Stimulated activated naive CD8-positive, alpha-beta T cell treated with anti-CD3 and anti-CD28 coated beads, Interleukin-15, Interleukin-2, amounts not matched to agents 100 ng/mL and 50 ng/mL, for 24 hours (primary cell): ENCODE data around the gene CDH4.

Experiments used
- H3K27ac Mint-ChIP-seq: one replicate; pipeline ENCODE4 v1.8.0; 2021; ENCODE audit warnings: mild to moderate bottlenecking, mixed read lengths
- H3K27me3 Mint-ChIP-seq: one replicate; pipeline ENCODE4 v1.8.0; 2021; ENCODE audit warnings: mixed read lengths
- H3K36me3 Mint-ChIP-seq: one replicate; pipeline ENCODE4 v1.8.0; 2021; ENCODE audit warnings: low read depth, mixed read lengths
- H3K4me1 Mint-ChIP-seq: one replicate; pipeline ENCODE4 v1.8.0; 2021; ENCODE audit warnings: low read depth, mixed read lengths
- H3K4me3 Mint-ChIP-seq: one replicate; pipeline ENCODE4 v1.8.0; 2021; ENCODE audit warnings: mild to moderate bottlenecking, mixed read lengths
- H3K9me3 Mint-ChIP-seq: one replicate; pipeline ENCODE4 v1.8.0; 2021; ENCODE audit warnings: mixed read lengths

CDH4 gene

GRCh38 chr20:61760731-61761130 lies 508.7 kb downstream of the CDH4 start:
- no peak overlapping the region for H3K4me3 Mint-ChIP-seq
- H3K4me1 Mint-ChIP-seq = no peaks in the 10 kb centered on the region
- no peaks in the 10 kb centered on the region for H3K27me3 Mint-ChIP-seq
- H3K9me3 Mint-ChIP-seq = no peaks in the 10 kb centered on the region
- no peak overlapping the region for H3K27ac Mint-ChIP-seq
- no peaks in the 10 kb centered on the region for H3K36me3 Mint-ChIP-seq

- Mint-ChIP-seq H3K9me3 (no peaks in the 10 kb centered on the region), H3K4me1 (no peaks in the 10 kb centered on the region), H3K27ac (no peak overlapping the region), H3K4me3 (no peak overlapping the region), H3K27me3 (no peaks in the 10 kb centered on the region), H3K36me3 (no peaks in the 10 kb centered on the region)
Measured at GRCh38 chr20:61761453-61762166, 509.5 kb downstream of the CDH4 start.

- H3K27me3 Mint-ChIP-seq = no peaks in the 10 kb centered on the region
- no peaks in the 10 kb centered on the region for H3K36me3 Mint-ChIP-seq
- no peaks in the 10 kb centered on the region for H3K4me1 Mint-ChIP-seq
- H3K9me3 Mint-ChIP-seq = no peaks in the 10 kb centered on the region
- H3K4me3 Mint-ChIP-seq = no peak overlapping the region
- no peak overlapping the region for H3K27ac Mint-ChIP-seq
Measured at GRCh38 chr20:61762167-61762710, 510.2 kb downstream of the CDH4 start.

- Mint-ChIP-seq H3K27me3 (no peaks in the 10 kb centered on the region), H3K4me3 (no peak overlapping the region), H3K36me3 (no peaks in the 10 kb centered on the region), H3K4me1 (no peaks in the 10 kb centered on the region), H3K9me3 (no peaks in the 10 kb centered on the region), H3K27ac (no peak overlapping the region)
Measured at GRCh38 chr20:61762886-61763739, 511.1 kb downstream of the CDH4 start.

GRCh38 chr20:61763740-61764400 lies 511.8 kb downstream of the CDH4 start:
- Mint-ChIP-seq H3K4me1 (no peaks in the 10 kb centered on the region), H3K9me3 (no peaks in the 10 kb centered on the region), H3K4me3 (no peak overlapping the region), H3K27me3 (no peaks in the 10 kb centered on the region), H3K27ac (no peak overlapping the region), H3K36me3 (no peaks in the 10 kb centered on the region)

- H3K9me3 Mint-ChIP-seq = no peaks in the 10 kb centered on the region
- no peaks in the 10 kb centered on the region for H3K4me1 Mint-ChIP-seq
- H3K27ac Mint-ChIP-seq = no peak overlapping the region
- H3K4me3 Mint-ChIP-seq = no peak overlapping the region
- H3K36me3 Mint-ChIP-seq = no peaks in the 10 kb centered on the region
- no peaks in the 10 kb centered on the region for H3K27me3 Mint-ChIP-seq
Measured at GRCh38 chr20:61764471-61765025, 512.5 kb downstream of the CDH4 start.

- H3K9me3 Mint-ChIP-seq = no peaks in the 10 kb centered on the region
- H3K27ac Mint-ChIP-seq = no peak overlapping the region
- no peaks in the 10 kb centered on the region for H3K4me1 Mint-ChIP-seq
- no peaks in the 10 kb centered on the region for H3K27me3 Mint-ChIP-seq
- H3K4me3 Mint-ChIP-seq = no peak overlapping the region
- no peaks in the 10 kb centered on the region for H3K36me3 Mint-ChIP-seq
Measured at GRCh38 chr20:61765081-61765870, 513.2 kb downstream of the CDH4 start.

GRCh38 chr20:61765871-61766654 lies 514.0 kb downstream of the CDH4 start:
- no peaks in the 10 kb centered on the region for H3K4me1 Mint-ChIP-seq
- no peaks in the 10 kb centered on the region for H3K27me3 Mint-ChIP-seq
- H3K4me3 Mint-ChIP-seq = no peak overlapping the region
- no peak overlapping the region for H3K27ac Mint-ChIP-seq
- no peaks in the 10 kb centered on the region for H3K9me3 Mint-ChIP-seq
- no peaks in the 10 kb centered on the region for H3K36me3 Mint-ChIP-seq

GRCh38 chr20:61766921-61767610 lies 515.0 kb downstream of the CDH4 start:
- no peak overlapping the region for H3K27ac Mint-ChIP-seq
- no peaks in the 10 kb centered on the region for H3K4me1 Mint-ChIP-seq
- H3K27me3 Mint-ChIP-seq = no peaks in the 10 kb centered on the region
- no peak overlapping the region for H3K4me3 Mint-ChIP-seq
- no peaks in the 10 kb centered on the region for H3K9me3 Mint-ChIP-seq
- H3K36me3 Mint-ChIP-seq = no peaks in the 10 kb centered on the region

- H3K4me3 Mint-ChIP-seq = no peak overlapping the region
Measured at GRCh38 chr20:61767761-61768494, 515.9 kb downstream of the CDH4 start.

GRCh38 chr20:61768571-61769285 lies 516.7 kb downstream of the CDH4 start:
- H3K36me3 Mint-ChIP-seq = no peaks in the 10 kb centered on the region
- no peaks in the 10 kb centered on the region for H3K9me3 Mint-ChIP-seq
- H3K4me3 Mint-ChIP-seq = no peak overlapping the region
- no peaks in the 10 kb centered on the region for H3K27me3 Mint-ChIP-seq
- no peaks in the 10 kb centered on the region for H3K4me1 Mint-ChIP-seq
- H3K27ac Mint-ChIP-seq = no peak overlapping the region

More at GRCh38 chr20:61767761-61768494, 515.9 kb downstream of the CDH4 start:
- Mint-ChIP-seq H3K27me3 (no peaks in the 10 kb centered on the region), H3K36me3 (no peaks in the 10 kb centered on the region), H3K9me3 (no peaks in the 10 kb centered on the region), H3K27ac (no peak overlapping the region), H3K4me1 (no peaks in the 10 kb centered on the region)

- H3K4me3 Mint-ChIP-seq = no peak overlapping the region
- H3K27ac Mint-ChIP-seq = no peak overlapping the region
- no peaks in the 10 kb centered on the region for H3K36me3 Mint-ChIP-seq
- no peaks in the 10 kb centered on the region for H3K27me3 Mint-ChIP-seq
- no peaks in the 10 kb centered on the region for H3K4me1 Mint-ChIP-seq
- no peaks in the 10 kb centered on the region for H3K9me3 Mint-ChIP-seq
Measured at GRCh38 chr20:61769286-61769832, 517.3 kb downstream of the CDH4 start.
